Vagina (tissue), 2 donors: Measurements from ENCODE around the gene AMOTL2.

ENCODE experiments used
- CTCF ChIP-seq, 3 experiments: fragments of 450-650 bp in 2 of 3; fragments of 200-600 bp in 1 of 3; sonication (generic) in 1 of 3; IDR thresholded peaks; one replicate each; pipeline ENCODE4 v1.5.1; 2017 to 2019; ENCODE audit warnings: antibody characterized with exemption in 3 of 3, mild to moderate bottlenecking in 2 of 3, moderate library complexity in 2 of 3
- POLR2A ChIP-seq, 2 donors: fragments of 450-650 bp; IDR thresholded peaks; one replicate each; pipeline ENCODE4 v1.6.1; 2017; ENCODE audit warnings: antibody characterized with exemption in 2 of 2, mild to moderate bottlenecking in 2 of 2, moderate library complexity in 2 of 2

- TF ChIP-seq CTCF (IDR thresholded peaks at IDR 0.05): no peak
- TF ChIP-seq POLR2A (IDR thresholded peaks at IDR 0.05): no peak
Observed at GRCh38 chr3:134326126-134326525, 48.1 kb downstream of the AMOTL2 start.
